GM12891 (cell line): ENCODE data around the gene COL19A1.
"Not testable (repeated sequence)": the region's sequence is repeated elsewhere in the genome, so short reads cannot be mapped to it uniquely, and the experiment has no call there.

Source experiments
- DNase-seq: peaks from one replicate; pipeline ENCODE4 v3.0.0; 2011; ENCODE audit warnings: low spot score; ENCODE audit not compliant: insufficient read length
- FAIRE-seq: peaks from 2 replicates; lab custom pipeline; 2011; peaks lifted over from hg19 to GRCh38; lab: Jason Lieb, UNC
- PAX5 ChIP-seq: IDR thresholded peaks from 2 replicates; pipeline ENCODE4 v1.6.1; 2011; ENCODE audit warnings: low read length, moderate library complexity, mild to moderate bottlenecking; ENCODE audit not compliant: insufficient read depth, severe bottlenecking
- POLR2A ChIP-seq: IDR thresholded peaks from 2 replicates; pipeline ENCODE4 v1.6.1; 2011; ENCODE audit warnings: low read depth, low read length, control low read depth
- POLR2AphosphoS5 ChIP-seq: IDR thresholded peaks from 2 replicates; pipeline ENCODE4 v1.6.1; 2011; ENCODE audit warnings: low read depth, low read length, control low read depth
- POU2F2 ChIP-seq: IDR thresholded peaks from 2 replicates; pipeline ENCODE4 v1.6.1; 2011; ENCODE audit warnings: low read depth, mild to moderate bottlenecking, control low read depth, low read length, moderate library complexity
- SPI1 ChIP-seq: IDR thresholded peaks from 2 replicates; pipeline ENCODE4 v1.6.1; 2011; ENCODE audit warnings: low read depth, low read length, control low read depth
- TAF1 ChIP-seq: IDR thresholded peaks from 2 replicates; pipeline ENCODE4 v1.6.1; 2011; ENCODE audit warnings: low read depth, low read length, control low read depth

Gene COL19A1

GRCh38 chr6:69880601-69881000 is 14.2 kb downstream of the COL19A1 start:
- no peak for DNase-seq
- no peak for TF ChIP-seq SPI1
- TF ChIP-seq PAX5 = peak; percentile 49
- peak; percentile 72 for FAIRE-seq

- DNase-seq (no peak), FAIRE-seq (peak; percentile 89)
- TF ChIP-seq POLR2AphosphoS5 (0 out of 2 replicates have a peak, but pooled peaks have one; percentile 34), SPI1 (peak; percentile 85), PAX5 (no peak), POU2F2 (no peak), POLR2A (0 out of 2 replicates have a peak, but pooled peaks have one; percentile 41), TAF1 (no peak)
These were observed 15.2 kb downstream of the COL19A1 start for GRCh38 chr6:69881322-69882151.

- no peak for DNase-seq
- peak; percentile 35 for FAIRE-seq
- TF ChIP-seq PAX5 (no peak), SPI1 (no peak), POLR2A (no peak), TAF1 (no peak), POU2F2 (no peak), POLR2AphosphoS5 (no peak)
These were observed 17.2 kb downstream of the COL19A1 start for GRCh38 chr6:69883551-69883950.

- DNase-seq = no peak
- no peak for FAIRE-seq
- TF ChIP-seq POLR2AphosphoS5 (no peak), SPI1 (no peak), POU2F2 (no peak), TAF1 (no peak), PAX5 (no peak), POLR2A (no peak)
These were observed 17.9 kb downstream of the COL19A1 start for GRCh38 chr6:69884231-69884630.

- FAIRE-seq = no peak
- no peak for TF ChIP-seq PAX5
- no peak for TF ChIP-seq POLR2A
- TF ChIP-seq SPI1 = no peak
- no peak for TF ChIP-seq POU2F2
- TF ChIP-seq POLR2AphosphoS5 = no peak
- no peak for TF ChIP-seq TAF1
- no peak for DNase-seq
These were observed 20.7 kb downstream of the COL19A1 start for GRCh38 chr6:69887026-69887425.

GRCh38 chr6:69887714-69888345 is 21.5 kb downstream of the COL19A1 start:
- no peak for FAIRE-seq
- DNase-seq = no peak
- TF ChIP-seq SPI1 (no peak), POLR2AphosphoS5 (no peak), TAF1 (no peak), POU2F2 (no peak), PAX5 (no peak), POLR2A (no peak)

GRCh38 chr6:69888482-69889233 is 22.3 kb downstream of the COL19A1 start:
- no peak for FAIRE-seq
- no peak for TF ChIP-seq POLR2A
- TF ChIP-seq TAF1 = no peak
- no peak for TF ChIP-seq POU2F2
- TF ChIP-seq SPI1 = no peak
- TF ChIP-seq PAX5 = no peak
- TF ChIP-seq POLR2AphosphoS5 = no peak
- DNase-seq = no peak

GRCh38 chr6:69889234-69889974 is 23.0 kb downstream of the COL19A1 start:
- not testable (repeated sequence) for FAIRE-seq, DNase-seq

- FAIRE-seq, DNase-seq: not testable (repeated sequence)
These were observed 26.2 kb downstream of the COL19A1 start for GRCh38 chr6:69892561-69892960.

- DNase-seq, FAIRE-seq: not testable (repeated sequence)
These were observed 26.9 kb downstream of the COL19A1 start for GRCh38 chr6:69893266-69893665.
